ENCODE results near the gene RASGRF2. TPM values are rescaled to one million over a fixed set of nuclear protein-coding genes. Genes with fewer than 3 reads are reported as not detected.
A peak's percentile ranks its signal among the peaks of the same experiment; 100 is the strongest.

Gene RASGRF2
- total RNA-seq, 1 experiment from 2014 or later: not detected

DNA sequence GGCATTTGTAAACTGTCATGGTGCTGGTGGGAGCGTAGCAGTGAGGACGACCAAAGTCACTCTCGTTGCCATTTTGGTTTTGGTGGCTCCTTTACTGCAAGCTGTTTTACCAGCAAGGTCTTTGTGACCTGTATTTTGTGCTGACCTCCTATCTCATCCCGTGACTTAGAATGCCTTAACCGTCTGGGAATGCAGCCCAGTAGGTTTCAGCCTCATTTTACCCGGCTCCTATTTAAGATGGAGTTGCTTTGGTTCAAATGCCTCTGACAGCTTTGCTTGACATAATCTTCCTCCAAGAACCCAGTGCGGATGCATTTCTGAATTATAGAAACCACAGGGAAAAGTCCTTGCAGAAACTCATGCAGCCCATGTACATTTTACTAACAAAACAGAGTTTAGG is 3.9 kb upstream of the RASGRF2 start:
- DNase-seq (ENCODE audit: unreplicated experiment): no peak
- ChIA-PET POLR2A (interaction anchor here (0.7 to 1.5 kb wide), 2 partner anchors 11 to 159 kb away, joined by 3 to 6 read pairs; no protein-coding TSS in a partner anchor), CTCF (interaction anchor here (0.7 kb wide), 1 partner anchor 273 kb away, joined by 3 read pairs; no protein-coding TSS in a partner anchor)
- TF ChIP-seq, protein P1, sequence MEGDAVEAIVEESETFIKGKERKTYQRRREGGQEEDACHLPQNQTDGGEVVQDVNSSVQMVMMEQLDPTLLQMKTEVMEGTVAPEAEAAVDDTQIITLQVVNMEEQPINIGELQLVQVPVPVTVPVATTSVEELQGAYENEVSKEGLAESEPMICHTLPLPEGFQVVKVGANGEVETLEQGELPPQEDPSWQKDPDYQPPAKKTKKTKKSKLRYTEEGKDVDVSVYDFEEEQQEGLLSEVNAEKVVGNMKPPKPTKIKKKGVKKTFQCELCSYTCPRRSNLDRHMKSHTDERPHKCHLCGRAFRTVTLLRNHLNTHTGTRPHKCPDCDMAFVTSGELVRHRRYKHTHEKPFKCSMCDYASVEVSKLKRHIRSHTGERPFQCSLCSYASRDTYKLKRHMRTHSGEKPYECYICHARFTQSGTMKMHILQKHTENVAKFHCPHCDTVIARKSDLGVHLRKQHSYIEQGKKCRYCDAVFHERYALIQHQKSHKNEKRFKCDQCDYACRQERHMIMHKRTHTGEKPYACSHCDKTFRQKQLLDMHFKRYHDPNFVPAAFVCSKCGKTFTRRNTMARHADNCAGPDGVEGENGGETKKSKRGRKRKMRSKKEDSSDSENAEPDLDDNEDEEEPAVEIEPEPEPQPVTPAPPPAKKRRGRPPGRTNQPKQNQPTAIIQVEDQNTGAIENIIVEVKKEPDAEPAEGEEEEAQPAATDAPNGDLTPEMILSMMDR (IDR thresholded peaks at IDR 0.05; ENCODE audit: unreplicated experiment): no peak
- Mint-ChIP-seq H3K27me3 (ENCODE audit: insufficient read depth, unreplicated experiment) (peaks cover 23% of the 10 kb centered on the region), H3K4me3 (ENCODE audit: unreplicated experiment) (no peak overlapping the region), H3K36me3 (ENCODE audit: insufficient read depth, unreplicated experiment) (no peaks in the 10 kb centered on the region), H3K27ac (ENCODE audit: low read depth, unreplicated experiment) (no peak overlapping the region), H3K4me1 (ENCODE audit: insufficient read depth, unreplicated experiment) (peaks cover 11% of the 10 kb centered on the region), H3K9me3 (ENCODE audit: unreplicated experiment) (peaks cover 9% of the 10 kb centered on the region)
- no TSS peak for BruUV-seq (replicated peaks)
- intact Hi-C loops (cut with micrococcal nuclease): no loop called here

DNA sequence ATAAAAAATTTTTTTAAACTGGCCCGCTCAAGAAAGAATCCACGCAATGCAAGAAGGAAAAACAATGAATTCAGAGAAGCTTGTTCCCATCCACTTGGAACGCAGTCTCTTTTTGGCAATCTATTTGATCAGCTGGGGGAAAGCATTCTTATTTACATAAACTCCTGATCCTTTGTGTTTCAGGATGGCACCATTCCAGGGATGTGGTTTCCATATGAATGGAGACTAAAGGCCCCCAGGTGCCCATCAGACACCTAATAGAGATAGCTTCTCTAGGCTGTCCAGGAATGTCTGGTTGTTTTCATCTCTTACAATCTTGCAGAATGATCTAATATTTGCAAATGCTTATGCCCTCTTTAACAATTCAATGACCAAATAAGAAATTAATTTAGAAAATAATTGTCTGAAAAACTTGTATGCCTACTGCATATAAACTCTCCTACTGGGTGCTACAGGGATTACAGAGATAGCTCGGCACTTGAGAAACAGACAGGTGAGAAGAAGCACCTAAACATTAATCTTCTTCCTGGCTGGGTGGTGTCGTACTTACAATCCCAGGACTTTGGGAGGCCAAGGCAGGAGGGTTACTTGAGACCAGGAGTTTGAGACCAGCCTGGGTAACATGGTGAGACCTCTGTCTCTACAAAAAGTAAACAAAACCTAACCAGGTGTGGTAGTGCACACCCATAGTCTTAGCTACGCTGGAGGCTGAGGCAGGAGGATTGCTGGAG is 3.0 kb upstream of the RASGRF2 start:
- H3K4me1 Mint-ChIP-seq (ENCODE audit: insufficient read depth, unreplicated experiment): peaks cover 12% of the 10 kb centered on the region
- no peak overlapping the region for H3K27ac Mint-ChIP-seq (ENCODE audit: low read depth, unreplicated experiment)
- peaks cover 26% of the 10 kb centered on the region for H3K27me3 Mint-ChIP-seq (ENCODE audit: insufficient read depth, unreplicated experiment)
- no peak overlapping the region for H3K4me3 Mint-ChIP-seq (ENCODE audit: unreplicated experiment)
- intact Hi-C loops (cut with micrococcal nuclease): no loop called here
- H3K36me3 Mint-ChIP-seq (ENCODE audit: insufficient read depth, unreplicated experiment): no peaks in the 10 kb centered on the region
- TF ChIP-seq, protein P1 (IDR thresholded peaks at IDR 0.05; ENCODE audit: unreplicated experiment): no peak
- ChIA-PET CTCF (interaction anchor here (0.7 kb wide), 1 partner anchor 274 kb away, joined by 3 read pairs; no protein-coding TSS in a partner anchor), POLR2A (interaction anchor here (0.6 to 1.5 kb wide), 3 partner anchors 10 to 158 kb away, joined by 3 to 6 read pairs (median 4); no protein-coding TSS in a partner anchor)
- DNase-seq (ENCODE audit: unreplicated experiment): peak; percentile 53
- BruUV-seq (replicated peaks): no TSS peak
- peaks cover 9% of the 10 kb centered on the region for H3K9me3 Mint-ChIP-seq (ENCODE audit: unreplicated experiment)

DNA sequence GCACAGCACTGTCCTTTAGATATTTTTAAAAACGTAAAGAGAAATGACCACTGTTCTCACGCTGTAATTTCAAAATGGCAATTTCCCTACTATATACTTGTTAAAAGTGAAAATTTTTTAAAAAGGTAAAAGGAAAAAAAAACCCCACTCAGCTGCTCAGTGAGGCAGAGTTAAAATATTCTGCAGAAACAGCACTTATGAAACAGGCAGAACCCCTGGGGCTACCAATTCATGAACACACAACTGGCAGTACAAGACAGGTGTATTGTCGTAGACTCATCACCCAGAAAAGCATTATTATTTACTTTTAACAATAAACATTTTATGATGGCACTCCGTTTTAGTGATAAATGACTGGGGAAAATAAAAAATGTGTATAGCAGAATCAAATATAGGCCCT is 1.5 kb upstream of the RASGRF2 start:
- ChIA-PET CTCF (interaction anchor here (0.6 to 1.1 kb wide), 2 partner anchors 9 to 49 kb away, joined by 3 to 5 read pairs; no protein-coding TSS in a partner anchor), POLR2A (no interaction called here)
- no TSS peak for BruUV-seq (replicated peaks)
- peaks cover 26% of the 10 kb centered on the region for H3K27me3 Mint-ChIP-seq (ENCODE audit: insufficient read depth, unreplicated experiment)
- intact Hi-C loops (cut with micrococcal nuclease): no loop called here
- peaks cover 9% of the 10 kb centered on the region for H3K9me3 Mint-ChIP-seq (ENCODE audit: unreplicated experiment)
- H3K36me3 Mint-ChIP-seq (ENCODE audit: insufficient read depth, unreplicated experiment): no peaks in the 10 kb centered on the region
- H3K4me3 Mint-ChIP-seq (ENCODE audit: unreplicated experiment): no peak overlapping the region
- H3K27ac Mint-ChIP-seq (ENCODE audit: low read depth, unreplicated experiment): no peak overlapping the region
- H3K4me1 Mint-ChIP-seq (ENCODE audit: insufficient read depth, unreplicated experiment): peaks cover 12% of the 10 kb centered on the region
- TF ChIP-seq, protein P1 (IDR thresholded peaks at IDR 0.05; ENCODE audit: unreplicated experiment): no peak
- DNase-seq (ENCODE audit: unreplicated experiment): no peak

DNA sequence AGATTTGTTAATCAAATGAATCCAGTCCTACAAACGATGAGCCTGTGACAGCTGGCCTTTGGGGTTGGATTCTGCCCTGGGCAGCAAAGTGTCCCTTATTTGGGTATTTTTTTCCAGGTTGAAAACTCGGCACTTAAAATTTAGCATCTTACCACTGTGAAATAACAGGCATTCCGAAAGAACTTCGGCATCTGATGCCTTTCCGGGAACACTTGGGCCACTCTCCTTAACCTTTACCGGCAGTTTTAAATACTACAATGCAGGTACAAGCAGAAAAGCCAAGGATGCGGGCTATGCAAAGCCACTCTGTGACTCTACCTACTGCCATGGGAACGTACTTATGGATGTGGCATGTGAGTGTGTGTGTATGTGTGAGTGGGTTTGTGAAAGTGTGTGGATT is 1.0 kb upstream of the RASGRF2 start:
- peaks cover 26% of the 10 kb centered on the region for H3K27me3 Mint-ChIP-seq (ENCODE audit: insufficient read depth, unreplicated experiment)
- intact Hi-C loops (cut with micrococcal nuclease): no loop called here
- no peak overlapping the region for H3K27ac Mint-ChIP-seq (ENCODE audit: low read depth, unreplicated experiment)
- DNase-seq (ENCODE audit: unreplicated experiment): no peak
- ChIA-PET CTCF (interaction anchor here (1.1 kb wide), 1 partner anchor 9 kb away, joined by 5 read pairs; no protein-coding TSS in a partner anchor), POLR2A (interaction anchor here (0.6 kb wide), 2 partner anchors 39 to 43 kb away, joined by 3 read pairs; no protein-coding TSS in a partner anchor)
- BruUV-seq (replicated peaks): no TSS peak
- H3K4me3 Mint-ChIP-seq (ENCODE audit: unreplicated experiment): peak overlapping the region; percentile 0
- H3K9me3 Mint-ChIP-seq (ENCODE audit: unreplicated experiment): peaks cover 9% of the 10 kb centered on the region
- H3K4me1 Mint-ChIP-seq (ENCODE audit: insufficient read depth, unreplicated experiment): peaks cover 12% of the 10 kb centered on the region
- H3K36me3 Mint-ChIP-seq (ENCODE audit: insufficient read depth, unreplicated experiment): no peaks in the 10 kb centered on the region
- TF ChIP-seq, protein P1 (IDR thresholded peaks at IDR 0.05; ENCODE audit: unreplicated experiment): no peak
